GM18498 (cell line): Measurements from ENCODE around the gene SACM1L.
A peak's percentile ranks its signal among the peaks of the same experiment; 100 is the strongest.
"Not testable (repeated sequence)": the region's sequence is repeated elsewhere in the genome, so short reads cannot be mapped to it uniquely, and the experiment has no call there.

Experiments
- ATAC-seq: cut with Tn5 transposase; IDR thresholded peaks from one replicate; pipeline ENCODE4 v1.9.1; 2021; ENCODE audit warnings: mild to moderate bottlenecking, moderate library complexity; ENCODE audit not compliant: unreplicated experiment

SACM1L gene

DNA sequence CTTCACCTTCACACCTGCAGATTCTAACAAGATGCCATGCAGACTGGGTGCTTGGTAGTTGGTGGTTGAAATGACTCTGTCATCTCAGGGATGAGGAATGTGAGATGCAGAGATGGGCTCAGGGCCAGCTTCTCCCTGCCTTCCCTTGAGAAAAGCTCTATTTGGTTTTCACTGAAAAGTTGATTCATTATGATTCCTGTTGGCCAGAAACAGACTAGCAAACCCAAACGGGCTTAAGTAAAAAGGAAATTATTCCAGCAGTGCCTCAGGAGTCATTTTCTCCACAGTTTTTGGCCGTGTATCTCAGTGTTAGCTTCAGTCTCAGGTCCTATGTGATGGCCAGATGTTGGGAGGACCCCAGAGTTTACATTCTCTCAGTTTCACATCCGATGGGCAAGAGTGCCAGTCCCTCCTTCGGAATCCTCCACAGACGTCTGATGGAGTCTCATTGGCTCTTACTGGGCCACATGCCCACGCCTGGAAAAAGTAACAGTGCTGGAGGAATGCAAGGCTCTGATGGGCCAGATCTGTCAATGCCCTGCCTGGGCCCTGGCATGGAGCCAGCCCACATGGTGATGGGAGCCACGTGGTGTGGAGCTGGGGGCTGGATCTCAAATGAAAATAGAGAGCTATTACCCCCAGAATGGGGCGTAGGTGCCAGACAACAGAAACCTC lies 22.3 kb upstream of the SACM1L start:
- no peak for ATAC-seq

DNA sequence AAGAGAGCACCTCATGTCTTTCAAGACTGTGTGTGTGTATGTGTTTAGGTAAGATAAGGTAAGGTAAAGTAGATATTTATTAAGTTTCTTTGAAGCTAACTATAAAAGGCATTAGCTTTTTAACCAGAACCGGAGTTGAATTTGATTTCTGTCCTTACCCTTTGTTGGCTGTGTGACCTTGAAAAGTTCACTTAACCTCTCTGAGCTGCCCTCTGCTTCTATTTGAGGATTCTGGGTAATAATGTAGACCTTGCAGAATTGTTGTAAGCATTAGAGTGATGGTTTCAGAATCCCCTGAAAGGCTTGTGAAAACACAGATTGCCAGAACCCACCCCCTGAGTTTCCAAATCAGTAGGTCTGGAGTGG lies 21.6 kb upstream of the SACM1L start:
- ATAC-seq = no peak

DNA sequence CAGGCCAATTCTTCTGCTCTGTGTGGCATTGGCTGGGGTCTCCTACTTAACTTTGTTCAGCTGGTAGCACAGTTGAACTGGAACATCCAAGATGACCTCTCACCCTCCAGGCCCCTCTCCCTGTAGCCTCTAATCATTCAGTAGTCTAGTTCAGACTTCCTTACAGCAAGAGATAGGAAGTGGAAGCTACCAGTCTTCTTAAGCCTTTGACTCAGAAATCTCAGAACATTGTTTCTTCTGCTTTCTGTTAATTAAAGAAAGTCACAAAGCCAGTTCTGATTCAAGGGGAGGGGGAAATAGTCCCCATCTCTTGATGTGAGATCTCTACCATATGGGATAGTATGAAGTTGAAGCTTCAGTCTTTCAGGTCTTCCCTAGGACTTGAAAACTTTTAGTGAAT lies 18.8 kb upstream of the SACM1L start:
- no peak for ATAC-seq

DNA sequence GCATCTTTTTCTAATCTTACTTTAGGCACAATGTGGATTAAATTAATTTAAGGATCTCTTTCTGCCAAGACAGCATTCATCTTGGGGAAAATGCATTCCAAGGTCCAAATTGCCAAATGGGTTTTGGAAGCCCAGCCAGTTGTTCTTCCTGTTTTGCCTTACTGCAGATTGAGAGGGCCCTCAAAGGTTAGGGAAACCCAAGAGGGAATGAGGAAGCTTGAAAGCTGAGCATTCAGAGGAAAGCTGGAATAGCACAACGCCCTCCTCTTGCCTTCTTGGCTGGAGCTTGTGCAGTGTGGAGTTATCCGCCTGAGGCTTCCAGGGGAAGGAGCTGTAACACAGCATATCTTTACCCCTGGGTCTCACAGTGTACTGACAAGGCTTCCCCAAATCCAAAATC lies 18.2 kb upstream of the SACM1L start:
- ATAC-seq = no peak

DNA sequence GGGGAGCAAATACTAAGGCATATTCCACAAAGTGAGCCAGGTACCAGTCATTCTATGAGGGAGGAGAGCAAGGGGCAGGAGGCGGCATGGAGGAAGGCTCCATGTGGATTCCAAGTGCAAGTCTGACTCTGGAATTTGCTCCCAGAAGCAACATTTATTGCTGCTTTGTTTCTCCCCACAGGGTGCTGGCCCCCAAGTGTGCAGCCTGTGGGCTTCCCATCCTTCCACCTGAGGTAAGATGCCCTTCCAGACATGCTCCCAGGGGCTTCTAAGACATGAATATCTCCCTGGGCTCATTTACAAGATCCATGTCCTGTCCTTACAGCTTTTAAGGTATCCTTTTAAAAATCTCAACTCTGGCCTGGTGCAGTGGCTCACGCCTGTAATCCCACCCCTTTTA lies 15.9 kb upstream of the SACM1L start:
- no peak for ATAC-seq

DNA sequence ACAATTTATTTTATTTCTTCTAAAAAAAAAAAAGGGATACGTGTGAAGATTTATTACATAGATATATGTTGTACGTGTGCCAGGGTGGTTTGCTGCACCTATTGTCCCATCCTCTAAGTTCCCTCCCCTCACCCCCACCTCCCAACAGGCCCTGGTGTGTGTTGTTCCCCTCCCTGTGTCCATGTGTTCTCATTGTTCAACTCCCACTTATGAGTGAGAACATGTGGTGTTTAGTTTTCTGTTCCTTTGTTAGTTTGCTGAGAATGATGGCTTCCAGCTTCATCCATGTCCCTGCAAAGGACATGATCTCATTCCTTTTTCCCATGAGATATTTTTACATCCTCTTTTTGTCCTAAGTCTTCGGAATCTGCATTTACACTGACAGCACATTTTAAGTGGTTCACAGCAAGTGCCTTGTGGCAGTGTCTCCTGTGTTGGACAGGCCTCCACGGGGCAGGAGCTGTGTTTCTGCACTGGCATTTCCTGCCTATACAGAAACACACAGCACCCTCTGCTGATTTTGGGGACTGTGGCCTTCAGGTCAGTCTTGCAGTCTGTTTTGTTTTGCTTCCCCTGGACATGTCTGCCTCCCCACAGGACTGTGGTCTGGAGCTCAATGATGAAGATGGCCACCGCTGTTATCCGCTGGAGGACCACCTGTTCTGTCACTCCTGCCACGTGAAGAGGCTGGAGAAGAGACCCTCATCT lies 12.7 kb upstream of the SACM1L start:
- no peak for ATAC-seq

DNA sequence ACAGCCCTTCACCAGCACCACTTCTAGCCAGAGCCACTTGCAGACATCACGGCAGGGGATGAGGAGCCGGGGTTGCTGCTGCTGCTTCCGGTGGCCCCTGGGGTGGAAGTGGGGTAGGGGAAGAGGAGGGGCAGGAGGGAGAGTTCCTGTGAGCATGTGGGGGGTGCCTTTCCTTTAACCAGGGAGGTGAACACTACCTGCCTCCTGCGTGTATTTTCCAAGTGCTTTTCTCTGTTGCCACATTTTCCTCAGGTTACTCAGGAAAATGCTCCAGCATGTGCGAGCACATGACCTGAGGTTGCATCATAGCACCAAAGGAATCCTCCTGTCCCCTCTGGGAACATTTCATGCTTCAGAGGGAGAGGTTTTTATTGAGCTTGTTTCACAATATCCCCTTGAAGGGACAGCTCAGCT lies 12.2 kb upstream of the SACM1L start:
- ATAC-seq = no peak

DNA sequence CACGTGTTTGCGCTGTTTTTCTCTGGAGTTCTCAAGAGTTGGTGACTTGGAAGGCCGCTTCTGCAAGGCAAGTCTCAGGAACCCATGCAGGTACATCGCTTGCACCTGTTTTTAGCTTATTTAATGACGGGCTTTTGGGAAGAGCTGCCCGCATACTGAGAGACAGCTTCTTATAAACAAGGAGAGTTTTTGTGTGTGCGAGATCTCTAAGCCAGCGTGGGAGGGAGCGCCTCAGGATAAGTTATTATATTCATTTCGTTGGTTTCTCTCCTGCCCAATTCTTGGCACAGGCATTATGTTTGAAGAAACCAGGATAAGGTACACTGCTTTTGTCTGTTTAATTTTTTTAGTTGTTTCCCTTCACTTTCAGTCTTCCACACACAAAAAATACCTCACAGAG lies 11.4 kb upstream of the SACM1L start:
- no peak for ATAC-seq

DNA sequence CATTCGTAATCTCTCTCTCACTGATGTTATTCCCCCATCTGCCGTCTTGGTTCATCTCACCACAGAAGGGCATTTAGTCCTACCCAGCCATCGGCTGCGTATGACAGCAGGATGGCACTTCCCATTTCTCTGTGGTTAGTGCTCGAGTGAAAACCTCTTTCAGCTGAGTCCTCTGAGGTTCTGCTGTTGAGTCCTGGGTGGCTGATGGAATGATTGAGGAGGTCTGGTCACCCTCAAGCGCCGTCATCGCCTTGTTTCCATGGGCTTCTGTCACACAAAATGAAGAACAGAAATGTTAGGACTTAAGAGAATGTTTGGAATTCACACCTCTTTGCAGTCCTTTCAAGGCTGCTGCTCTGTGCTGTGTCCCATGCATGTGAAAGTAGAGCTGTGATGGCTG lies 9.4 kb upstream of the SACM1L start:
- no peak for ATAC-seq

DNA sequence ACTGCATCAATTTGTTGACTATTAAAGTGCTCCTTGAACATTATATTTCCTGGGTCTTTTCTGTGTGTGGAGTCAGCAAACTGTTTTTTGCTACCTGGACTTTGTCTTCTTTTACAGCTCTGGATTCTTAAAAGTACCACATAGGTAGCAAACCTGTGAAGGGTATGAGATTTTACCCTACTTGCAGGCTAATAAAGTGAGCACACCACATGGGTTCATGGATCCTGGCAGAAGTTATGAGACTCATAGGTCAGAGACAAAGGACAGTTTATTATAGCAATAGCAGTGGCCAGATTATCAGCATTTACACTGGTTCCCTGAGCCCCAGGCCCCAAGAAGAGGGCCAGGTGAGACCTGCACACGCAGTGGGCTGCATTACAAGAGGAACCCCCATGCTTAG lies 8.0 kb upstream of the SACM1L start:
- no peak for ATAC-seq

DNA sequence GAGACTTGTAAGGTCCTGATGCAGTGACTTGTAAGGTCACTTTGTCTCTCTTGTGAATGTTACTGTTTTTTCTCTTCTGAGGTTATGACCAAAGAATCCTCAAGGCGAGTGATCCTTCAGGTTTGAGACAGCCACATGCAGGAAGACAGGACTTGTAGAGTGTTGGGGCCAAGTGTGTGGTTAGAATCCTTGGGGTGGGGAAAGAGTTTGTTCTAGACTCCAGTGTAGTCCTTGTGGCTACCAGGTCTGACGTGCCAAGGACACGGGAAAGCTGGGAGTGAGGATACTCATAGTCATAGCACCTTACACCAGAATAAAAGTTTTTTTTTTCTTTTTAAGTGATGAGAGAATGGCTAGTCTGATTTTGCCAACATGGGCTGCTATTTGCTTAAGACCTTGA lies 7.3 kb upstream of the SACM1L start:
- no peak for ATAC-seq

DNA sequence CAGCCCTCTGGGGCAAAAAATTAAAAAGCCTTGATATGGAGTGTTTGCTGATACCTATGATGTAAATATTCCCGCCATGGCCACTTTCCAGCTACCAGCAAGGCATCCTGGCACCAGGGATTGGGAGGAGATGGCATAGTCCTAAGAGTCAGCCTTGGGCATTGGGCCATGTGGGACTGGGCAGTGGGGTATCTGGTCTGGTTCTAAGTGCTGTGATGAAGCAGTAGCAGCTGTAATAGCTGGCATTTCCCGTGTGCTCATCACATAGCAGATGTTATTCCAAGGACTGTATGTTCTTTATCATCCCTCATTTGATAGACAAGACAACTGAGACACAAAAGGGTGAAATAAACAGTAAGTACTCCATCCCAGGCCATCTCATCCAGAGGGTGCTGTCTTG lies 6.9 kb upstream of the SACM1L start:
- no peak for ATAC-seq

DNA sequence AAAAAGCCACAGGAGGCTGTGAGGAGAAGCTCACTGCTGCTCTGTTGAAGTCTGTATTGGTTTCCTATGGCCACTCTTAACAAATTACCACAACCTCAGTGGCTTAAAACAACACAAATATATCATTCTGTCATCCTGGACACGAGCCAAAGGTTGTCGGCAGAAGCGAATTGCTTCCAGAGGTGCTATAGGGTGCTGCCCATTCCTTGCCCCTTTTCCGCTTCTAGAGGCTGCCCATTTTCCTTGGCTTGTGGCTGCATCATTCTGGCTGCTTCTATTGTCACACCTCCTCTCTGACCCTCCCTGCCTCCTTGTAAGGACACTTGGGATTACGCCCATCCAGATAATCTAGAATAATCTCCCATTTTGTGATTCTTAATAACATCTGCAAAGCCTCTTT lies 6.4 kb upstream of the SACM1L start:
- no peak for ATAC-seq

DNA sequence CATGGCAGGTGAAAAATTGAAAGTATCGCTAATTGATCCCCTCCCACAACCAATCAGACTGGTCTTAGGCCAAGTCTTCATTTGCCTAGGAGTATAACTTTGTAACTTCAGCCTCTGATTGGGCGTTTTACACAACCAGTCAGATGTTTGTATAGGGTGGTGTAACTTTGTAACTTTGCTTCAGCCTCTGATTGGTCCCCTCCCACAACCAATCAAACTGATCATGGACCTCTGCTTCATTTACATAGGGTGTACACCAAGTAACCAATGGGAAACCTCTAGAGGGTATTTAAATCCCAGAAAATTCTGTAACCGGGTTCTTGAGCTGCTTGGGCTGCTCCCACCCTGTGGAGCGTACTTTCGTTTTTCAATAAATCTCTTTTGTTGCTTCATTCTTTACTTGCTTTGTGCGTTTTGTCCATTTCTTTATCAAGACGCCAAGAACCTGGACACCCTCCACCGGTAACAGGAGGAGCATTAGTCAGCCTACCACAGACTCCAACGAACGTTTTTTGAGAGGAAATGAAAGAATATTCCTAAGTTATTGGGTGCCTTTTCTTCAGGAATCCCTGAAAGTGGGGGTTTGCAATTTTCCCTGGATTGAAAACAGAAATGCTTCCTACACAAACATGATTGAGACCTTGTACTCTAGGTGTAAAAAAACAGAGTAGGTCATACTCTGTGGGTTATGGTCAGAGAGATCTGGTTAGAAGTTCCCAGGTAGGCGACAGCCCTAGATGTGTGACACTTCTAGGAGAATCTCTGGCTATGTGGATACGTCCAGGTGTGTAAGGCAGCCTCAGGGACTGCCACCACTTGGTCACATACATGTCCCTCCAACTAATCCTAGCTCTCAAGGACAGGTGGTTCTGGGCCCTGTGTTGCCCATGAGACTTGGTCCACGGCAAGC lies 5.5 kb upstream of the SACM1L start:
- ATAC-seq = no peak

DNA sequence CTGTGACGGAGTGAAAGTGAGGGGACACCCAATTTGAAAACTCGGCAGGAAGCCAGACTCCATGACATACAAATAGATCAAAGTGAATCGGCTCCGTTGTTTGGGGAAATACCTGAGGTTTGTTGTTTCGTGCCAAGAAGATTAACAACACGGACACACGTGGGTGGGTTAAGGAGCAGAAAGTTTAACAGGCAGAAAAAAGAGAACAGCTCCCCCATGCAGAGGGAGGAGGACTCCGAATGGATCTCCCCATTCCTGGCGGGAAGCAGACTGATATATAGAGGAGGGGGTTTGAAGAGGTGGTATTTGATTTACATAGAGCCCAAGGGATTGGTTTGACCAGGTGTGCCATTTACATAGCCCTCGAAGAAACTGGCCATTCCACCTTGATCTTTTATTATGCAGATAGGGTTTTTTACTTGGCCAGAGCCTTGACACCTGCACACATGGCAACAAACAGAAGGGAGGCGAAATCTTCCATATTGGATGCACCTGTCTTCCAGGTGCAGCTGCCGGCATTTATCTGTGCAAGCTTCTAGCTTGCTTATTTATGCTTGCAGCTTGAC lies 4.8 kb upstream of the SACM1L start:
- ATAC-seq = no peak

DNA sequence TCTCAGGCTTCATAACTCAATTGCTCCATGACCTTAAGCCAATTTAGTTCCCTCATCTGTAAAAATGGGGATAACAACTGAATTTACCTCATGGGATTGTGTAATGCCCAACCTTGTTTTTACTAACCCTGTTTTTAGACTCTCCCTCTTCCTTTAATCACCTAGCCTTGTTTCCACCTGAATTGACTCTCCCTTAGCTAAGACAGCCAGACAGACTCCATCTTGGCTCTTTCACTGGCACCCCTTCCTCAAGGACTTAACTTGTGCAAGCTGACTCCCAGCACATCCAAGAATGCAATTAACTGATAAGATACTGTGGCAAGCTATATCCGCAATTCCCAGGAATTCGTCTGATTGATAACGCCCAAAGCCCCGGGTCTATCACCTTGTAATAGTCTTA lies 3.5 kb upstream of the SACM1L start:
- not testable (repeated sequence) for ATAC-seq

DNA sequence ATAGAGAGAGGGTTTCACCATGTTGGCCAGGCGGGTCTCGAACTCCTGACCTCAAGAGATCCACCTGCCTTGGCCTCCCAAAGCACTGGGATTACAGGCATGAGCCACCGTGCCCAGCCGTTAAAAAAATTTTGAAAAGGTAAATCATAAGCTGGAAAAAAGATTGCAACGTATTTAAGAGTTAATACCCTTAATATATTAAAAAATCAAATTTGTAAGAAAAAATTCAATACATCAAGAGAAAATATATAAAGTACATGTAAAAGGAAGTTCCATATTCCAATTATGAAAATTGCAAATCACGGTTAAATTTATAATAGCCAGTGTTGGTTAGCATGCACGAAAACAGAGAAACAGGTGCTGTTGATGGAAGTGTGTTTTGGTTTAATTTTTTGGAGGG lies 2.3 kb upstream of the SACM1L start:
- ATAC-seq = no peak

DNA sequence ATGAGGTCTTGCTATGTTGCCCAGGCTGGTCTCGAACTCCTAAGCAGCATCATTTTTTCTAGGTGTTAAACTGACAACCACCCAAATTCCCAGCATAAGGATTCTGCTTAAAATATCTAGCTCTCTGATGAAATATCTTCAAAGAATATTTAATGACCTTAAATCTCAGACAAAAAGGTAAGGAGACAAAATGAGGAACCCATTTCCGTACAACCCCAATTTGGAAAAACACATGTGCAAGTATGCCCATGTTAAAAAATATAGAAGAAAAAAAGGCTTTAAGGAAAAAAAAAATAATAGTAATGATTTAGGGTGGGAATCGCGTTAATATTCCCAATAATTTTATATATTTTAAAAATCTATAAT lies 1.4 kb upstream of the SACM1L start:
- ATAC-seq = no peak

DNA sequence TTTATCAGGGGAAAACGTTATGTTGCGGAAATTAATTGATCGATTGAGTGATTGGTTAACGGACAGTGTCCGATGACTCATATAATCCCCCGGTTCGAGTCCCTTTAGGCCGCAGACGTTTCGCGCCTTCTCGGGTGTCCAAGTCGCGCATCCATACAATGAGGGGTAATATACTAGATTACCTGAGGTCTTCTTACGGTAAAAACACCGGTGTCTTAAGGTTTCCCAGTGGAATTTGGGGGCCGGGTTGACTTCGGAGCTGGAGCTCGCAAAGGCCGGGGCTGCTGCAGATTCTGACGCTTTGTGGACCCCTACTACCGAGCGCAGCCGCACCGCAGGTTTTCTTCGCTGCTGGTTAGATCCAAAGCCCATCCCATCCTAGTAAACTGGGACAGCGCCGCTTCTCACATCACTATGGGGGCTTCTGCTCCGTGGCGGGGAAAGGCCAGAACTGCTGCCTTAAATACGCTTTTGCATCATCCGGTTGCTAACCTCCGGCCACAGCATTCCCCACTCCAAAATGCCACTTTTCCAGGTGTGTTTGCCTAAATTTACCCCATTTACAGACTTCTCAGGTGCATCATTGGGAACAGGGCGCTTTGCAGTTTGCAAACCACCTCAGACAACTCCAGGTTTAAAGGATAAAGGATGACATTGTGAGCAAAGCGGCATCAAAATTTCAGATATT lies 858 bp upstream of the SACM1L start:
- peak; percentile 7 for ATAC-seq

DNA sequence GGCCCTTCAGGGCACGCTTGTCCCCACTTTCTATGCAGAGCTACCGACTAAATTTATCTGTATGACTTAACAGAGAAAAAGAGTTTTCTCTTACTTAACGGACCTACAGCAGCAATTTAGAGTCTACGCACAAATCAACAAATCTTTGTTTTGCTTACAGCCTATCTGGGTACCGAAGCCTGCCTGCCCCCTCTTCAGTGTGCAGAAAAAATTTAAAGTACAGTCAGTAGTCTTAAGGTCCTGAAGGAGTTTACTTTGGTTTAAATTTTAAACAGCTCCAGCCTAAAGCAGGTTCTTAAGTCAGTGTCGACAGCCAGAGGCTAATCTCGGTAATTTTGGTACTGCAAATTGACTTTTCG lies 570 bp downstream of the SACM1L start:
- ATAC-seq = no peak

DNA sequence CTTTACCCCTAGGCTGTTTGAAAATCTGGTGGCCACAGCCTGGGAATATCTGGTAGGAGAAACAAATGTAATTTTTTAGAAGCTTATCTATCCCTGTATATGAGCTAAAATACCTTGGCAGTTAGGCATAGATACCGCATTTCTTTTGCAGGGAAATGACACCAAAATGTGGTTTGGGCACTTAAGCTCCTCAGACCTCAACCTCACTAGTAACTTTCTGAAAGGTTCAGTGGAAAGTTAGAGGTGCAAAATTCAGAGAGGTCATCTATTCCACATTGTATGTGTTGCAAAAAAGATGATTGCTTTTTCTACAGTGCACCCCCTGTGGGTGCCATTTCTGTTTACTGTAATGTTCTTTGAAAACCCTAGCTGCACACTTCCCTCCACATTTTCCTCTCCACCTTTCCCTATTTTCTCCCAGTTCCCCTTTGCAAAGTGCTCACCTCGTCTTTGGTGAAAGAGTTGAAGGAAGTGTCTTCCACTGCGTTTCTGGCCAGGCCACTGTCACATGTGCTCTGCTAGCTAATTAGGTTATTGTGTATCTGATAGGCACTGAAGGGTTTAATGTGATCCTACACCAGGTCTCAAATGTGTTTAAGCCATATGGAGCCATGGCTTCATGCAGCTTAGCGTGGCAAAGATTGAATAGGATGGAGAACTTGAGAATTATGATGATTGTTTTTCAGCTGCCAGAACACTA lies 1.3 kb downstream of the SACM1L start:
- ATAC-seq = no peak
